Measurements from ENCODE around the gene TMEM232. TPM values are rescaled to one million over a fixed set of nuclear protein-coding genes. Genes with fewer than 3 reads are reported as not detected.

TMEM232 gene
- total and polyA plus RNA-seq, 2 experiments from 2014 or later: 1.3 to 1.9 TPM

DNA sequence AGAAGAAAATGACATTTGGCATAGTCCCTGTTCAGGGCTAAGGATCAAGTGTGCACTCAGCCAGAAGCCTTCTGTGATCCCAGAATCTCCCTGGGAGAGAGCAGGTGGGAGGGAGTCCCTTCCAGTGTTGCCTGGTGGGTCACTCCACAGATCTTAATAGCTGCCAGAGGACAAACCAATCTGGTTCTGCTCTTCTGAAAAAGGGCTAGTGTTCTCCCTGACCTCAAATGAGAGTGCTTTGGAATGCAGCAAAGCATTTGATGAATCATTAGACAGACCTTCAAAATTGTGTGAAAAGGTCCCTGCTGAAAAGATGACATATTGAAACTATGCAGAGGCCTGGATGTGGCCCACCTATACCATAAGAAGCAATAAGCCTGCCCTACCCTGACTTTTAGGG, 339.7 kb downstream of the TMEM232 start:
- DNase-seq (ENCODE audit: low spot score): no peak
- H3K27me3 Mint-ChIP-seq (ENCODE audit: insufficient read depth, low read depth, poor library complexity): no peaks in the 10 kb centered on the region
- no peak overlapping the region for H3K4me2 ChIP-seq

DNA sequence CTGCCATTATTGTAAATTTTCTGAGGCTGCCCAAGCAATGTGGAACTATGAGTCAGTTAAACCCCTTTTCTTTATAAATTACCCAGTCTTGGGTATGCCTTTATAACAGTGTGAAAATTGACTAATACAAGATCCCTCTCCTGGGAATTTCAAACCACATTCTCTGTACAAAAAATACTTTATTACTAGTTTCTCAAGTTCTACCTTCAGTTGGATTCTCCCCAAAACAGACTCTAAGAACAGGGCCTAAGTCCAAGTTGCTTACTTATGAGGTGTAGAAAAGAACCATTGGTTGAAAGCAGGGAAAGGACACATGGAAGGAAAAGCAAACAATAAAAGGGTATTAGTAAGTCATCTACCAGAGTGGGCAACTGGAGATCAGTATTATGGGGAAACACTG, 343.2 kb downstream of the TMEM232 start:
- no peak overlapping the region for H3K4me3 Mint-ChIP-seq
- Histone ChIP-seq H3F3A (replicated peaks; ENCODE audit: low read depth) (no peaks in the 10 kb centered on the region), H3K27me3 (ENCODE audit: insufficient read depth) (no peaks in the 10 kb centered on the region), H3K9me2 (ENCODE audit: insufficient read depth) (no peaks in the 10 kb centered on the region), H3K36me3 (ENCODE audit: insufficient read depth) (no peaks in the 10 kb centered on the region), H3K27ac (ENCODE audit: low read depth) (no peak overlapping the region), H2AFZ (no peak overlapping the region), H4K20me1 (replicated peaks; ENCODE audit: insufficient read depth) (no peaks in the 10 kb centered on the region), H3K4me3 (no peak overlapping the region), H3K4me1 (ENCODE audit: insufficient read depth) (no peaks in the 10 kb centered on the region), H3K4me2 (no peak overlapping the region), H3K79me2 (replicated peaks; ENCODE audit: insufficient read depth) (no peaks in the 10 kb centered on the region)
- peaks cover 11% of the 10 kb centered on the region for H3K4me1 Mint-ChIP-seq
- no peak for ATAC-seq
- H3K9me3 Mint-ChIP-seq: no peaks in the 10 kb centered on the region
- no peaks in the 10 kb centered on the region for H3K27me3 Mint-ChIP-seq (ENCODE audit: insufficient read depth, low read depth, poor library complexity)
- H3K36me3 Mint-ChIP-seq (ENCODE audit: low read depth): no peaks in the 10 kb centered on the region
- DNase-seq (ENCODE audit: low spot score): no peak
- H3K27ac Mint-ChIP-seq: no peak overlapping the region
- TF ChIP-seq POLR2AphosphoS5 (IDR thresholded peaks at IDR 0.05; ENCODE audit: low read depth): no peak
- TF ChIP-seq ZNF114 (CRISPR knock-in tag; IDR thresholded peaks at IDR 0.05): no peak
- no peak for TF ChIP-seq ZNF331 (CRISPR knock-in tag; IDR thresholded peaks at IDR 0.05; ENCODE audit: low read depth)
- no peak for TF ChIP-seq EZH2 (IDR thresholded peaks at IDR 0.05; ENCODE audit: low read depth, unreplicated experiment)
- TF ChIP-seq, protein P1, sequence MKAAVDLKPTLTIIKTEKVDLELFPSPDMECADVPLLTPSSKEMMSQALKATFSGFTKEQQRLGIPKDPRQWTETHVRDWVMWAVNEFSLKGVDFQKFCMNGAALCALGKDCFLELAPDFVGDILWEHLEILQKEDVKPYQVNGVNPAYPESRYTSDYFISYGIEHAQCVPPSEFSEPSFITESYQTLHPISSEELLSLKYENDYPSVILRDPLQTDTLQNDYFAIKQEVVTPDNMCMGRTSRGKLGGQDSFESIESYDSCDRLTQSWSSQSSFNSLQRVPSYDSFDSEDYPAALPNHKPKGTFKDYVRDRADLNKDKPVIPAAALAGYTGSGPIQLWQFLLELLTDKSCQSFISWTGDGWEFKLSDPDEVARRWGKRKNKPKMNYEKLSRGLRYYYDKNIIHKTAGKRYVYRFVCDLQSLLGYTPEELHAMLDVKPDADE (IDR thresholded peaks at IDR 0.05): no peak
- no peak for TF ChIP-seq CREB1 (CRISPR knock-in tag; IDR thresholded peaks at IDR 0.05; ENCODE audit: low read depth)
- TF ChIP-seq, protein P2, sequence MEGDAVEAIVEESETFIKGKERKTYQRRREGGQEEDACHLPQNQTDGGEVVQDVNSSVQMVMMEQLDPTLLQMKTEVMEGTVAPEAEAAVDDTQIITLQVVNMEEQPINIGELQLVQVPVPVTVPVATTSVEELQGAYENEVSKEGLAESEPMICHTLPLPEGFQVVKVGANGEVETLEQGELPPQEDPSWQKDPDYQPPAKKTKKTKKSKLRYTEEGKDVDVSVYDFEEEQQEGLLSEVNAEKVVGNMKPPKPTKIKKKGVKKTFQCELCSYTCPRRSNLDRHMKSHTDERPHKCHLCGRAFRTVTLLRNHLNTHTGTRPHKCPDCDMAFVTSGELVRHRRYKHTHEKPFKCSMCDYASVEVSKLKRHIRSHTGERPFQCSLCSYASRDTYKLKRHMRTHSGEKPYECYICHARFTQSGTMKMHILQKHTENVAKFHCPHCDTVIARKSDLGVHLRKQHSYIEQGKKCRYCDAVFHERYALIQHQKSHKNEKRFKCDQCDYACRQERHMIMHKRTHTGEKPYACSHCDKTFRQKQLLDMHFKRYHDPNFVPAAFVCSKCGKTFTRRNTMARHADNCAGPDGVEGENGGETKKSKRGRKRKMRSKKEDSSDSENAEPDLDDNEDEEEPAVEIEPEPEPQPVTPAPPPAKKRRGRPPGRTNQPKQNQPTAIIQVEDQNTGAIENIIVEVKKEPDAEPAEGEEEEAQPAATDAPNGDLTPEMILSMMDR (conservative IDR thresholded peaks at IDR 0.05; ENCODE audit: low read depth in 2 of 2): no peak
- no peak for TF ChIP-seq STAT1 (IDR thresholded peaks at IDR 0.05; ENCODE audit: unreplicated experiment)
- TF ChIP-seq, protein P3, sequence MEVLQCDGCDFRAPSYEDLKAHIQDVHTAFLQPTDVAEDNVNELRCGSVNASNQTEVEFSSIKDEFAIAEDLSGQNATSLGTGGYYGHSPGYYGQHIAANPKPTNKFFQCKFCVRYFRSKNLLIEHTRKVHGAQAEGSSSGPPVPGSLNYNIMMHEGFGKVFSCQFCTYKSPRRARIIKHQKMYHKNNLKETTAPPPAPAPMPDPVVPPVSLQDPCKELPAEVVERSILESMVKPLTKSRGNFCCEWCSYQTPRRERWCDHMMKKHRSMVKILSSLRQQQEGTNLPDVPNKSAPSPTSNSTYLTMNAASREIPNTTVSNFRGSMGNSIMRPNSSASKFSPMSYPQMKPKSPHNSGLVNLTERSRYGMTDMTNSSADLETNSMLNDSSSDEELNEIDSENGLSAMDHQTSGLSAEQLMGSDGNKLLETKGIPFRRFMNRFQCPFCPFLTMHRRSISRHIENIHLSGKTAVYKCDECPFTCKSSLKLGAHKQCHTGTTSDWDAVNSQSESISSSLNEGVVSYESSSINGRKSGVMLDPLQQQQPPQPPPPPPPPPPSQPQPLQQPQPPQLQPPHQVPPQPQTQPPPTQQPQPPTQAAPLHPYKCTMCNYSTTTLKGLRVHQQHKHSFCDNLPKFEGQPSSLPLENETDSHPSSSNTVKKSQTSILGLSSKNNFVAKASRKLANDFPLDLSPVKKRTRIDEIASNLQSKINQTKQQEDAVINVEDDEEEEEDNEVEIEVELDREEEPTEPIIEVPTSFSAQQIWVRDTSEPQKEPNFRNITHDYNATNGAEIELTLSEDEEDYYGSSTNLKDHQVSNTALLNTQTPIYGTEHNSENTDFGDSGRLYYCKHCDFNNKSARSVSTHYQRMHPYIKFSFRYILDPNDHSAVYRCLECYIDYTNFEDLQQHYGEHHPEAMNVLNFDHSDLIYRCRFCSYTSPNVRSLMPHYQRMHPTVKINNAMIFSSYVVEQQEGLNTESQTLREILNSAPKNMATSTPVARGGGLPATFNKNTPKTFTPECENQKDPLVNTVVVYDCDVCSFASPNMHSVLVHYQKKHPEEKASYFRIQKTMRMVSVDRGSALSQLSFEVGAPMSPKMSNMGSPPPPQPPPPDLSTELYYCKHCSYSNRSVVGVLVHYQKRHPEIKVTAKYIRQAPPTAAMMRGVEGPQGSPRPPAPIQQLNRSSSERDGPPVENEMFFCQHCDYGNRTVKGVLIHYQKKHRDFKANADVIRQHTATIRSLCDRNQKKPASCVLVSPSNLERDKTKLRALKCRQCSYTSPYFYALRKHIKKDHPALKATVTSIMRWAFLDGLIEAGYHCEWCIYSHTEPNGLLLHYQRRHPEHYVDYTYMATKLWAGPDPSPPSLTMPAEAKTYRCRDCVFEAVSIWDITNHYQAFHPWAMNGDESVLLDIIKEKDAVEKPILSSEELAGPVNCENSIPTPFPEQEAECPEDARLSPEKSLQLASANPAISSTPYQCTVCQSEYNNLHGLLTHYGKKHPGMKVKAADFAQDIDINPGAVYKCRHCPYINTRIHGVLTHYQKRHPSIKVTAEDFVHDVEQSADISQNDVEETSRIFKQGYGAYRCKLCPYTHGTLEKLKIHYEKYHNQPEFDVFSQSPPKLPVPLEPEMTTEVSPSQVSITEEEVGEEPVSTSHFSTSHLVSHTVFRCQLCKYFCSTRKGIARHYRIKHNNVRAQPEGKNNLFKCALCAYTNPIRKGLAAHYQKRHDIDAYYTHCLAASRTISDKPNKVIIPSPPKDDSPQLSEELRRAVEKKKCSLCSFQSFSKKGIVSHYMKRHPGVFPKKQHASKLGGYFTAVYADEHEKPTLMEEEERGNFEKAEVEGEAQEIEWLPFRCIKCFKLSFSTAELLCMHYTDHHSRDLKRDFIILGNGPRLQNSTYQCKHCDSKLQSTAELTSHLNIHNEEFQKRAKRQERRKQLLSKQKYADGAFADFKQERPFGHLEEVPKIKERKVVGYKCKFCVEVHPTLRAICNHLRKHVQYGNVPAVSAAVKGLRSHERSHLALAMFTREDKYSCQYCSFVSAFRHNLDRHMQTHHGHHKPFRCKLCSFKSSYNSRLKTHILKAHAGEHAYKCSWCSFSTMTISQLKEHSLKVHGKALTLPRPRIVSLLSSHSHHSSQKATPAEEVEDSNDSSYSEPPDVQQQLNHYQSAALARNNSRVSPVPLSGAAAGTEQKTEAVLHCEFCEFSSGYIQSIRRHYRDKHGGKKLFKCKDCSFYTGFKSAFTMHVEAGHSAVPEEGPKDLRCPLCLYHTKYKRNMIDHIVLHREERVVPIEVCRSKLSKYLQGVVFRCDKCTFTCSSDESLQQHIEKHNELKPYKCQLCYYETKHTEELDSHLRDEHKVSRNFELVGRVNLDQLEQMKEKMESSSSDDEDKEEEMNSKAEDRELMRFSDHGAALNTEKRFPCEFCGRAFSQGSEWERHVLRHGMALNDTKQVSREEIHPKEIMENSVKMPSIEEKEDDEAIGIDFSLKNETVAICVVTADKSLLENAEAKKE (CRISPR knock-in tag; IDR thresholded peaks at IDR 0.05): no peak
- no peak for TF ChIP-seq EZH2phosphoT487 (IDR thresholded peaks at IDR 0.05; ENCODE audit: unreplicated experiment)

More for the DNA sequence above, 339.7 kb downstream of the TMEM232 start:
- Histone ChIP-seq H3K9me2 (ENCODE audit: insufficient read depth) (no peaks in the 10 kb centered on the region), H3F3A (replicated peaks; ENCODE audit: low read depth) (no peaks in the 10 kb centered on the region), H4K20me1 (replicated peaks; ENCODE audit: insufficient read depth) (no peaks in the 10 kb centered on the region), H3K36me3 (ENCODE audit: insufficient read depth) (no peaks in the 10 kb centered on the region), H2AFZ (no peak overlapping the region), H3K4me1 (ENCODE audit: insufficient read depth) (peaks cover 3% of the 10 kb centered on the region; the same call in 1 of the 2 replicates), H3K79me2 (replicated peaks; ENCODE audit: insufficient read depth) (no peaks in the 10 kb centered on the region), H3K27me3 (ENCODE audit: insufficient read depth) (no peaks in the 10 kb centered on the region), H3K27ac (ENCODE audit: low read depth) (no peak overlapping the region), H3K4me3 (no peak overlapping the region)
- Mint-ChIP-seq H3K4me3 (no peak overlapping the region), H3K9me3 (no peaks in the 10 kb centered on the region), H3K36me3 (ENCODE audit: low read depth) (no peaks in the 10 kb centered on the region), H3K27ac (no peak overlapping the region), H3K4me1 (peaks cover 21% of the 10 kb centered on the region)
- no peak for ATAC-seq
- TF ChIP-seq, protein P1 (IDR thresholded peaks at IDR 0.05): no peak
- TF ChIP-seq JUNB (IDR thresholded peaks at IDR 0.05; ENCODE audit: unreplicated experiment): no peak
